Measurements from ENCODE around the gene GRM7. TPM values are rescaled to one million over a fixed set of nuclear protein-coding genes. Genes with fewer than 3 reads are reported as not detected.

The GRM7 gene
- total RNA-seq, 1 donor from 2014 or later, result 1.5 TPM

- H3K9me3 Mint-ChIP-seq, result peaks cover 7% of the 10 kb centered on the region
- H3K4me3 Mint-ChIP-seq, result no peak overlapping the region
- H3K27me3 Mint-ChIP-seq (ENCODE audit: low read depth), result no peaks in the 10 kb centered on the region
- H3K4me1 Mint-ChIP-seq, result no peaks in the 10 kb centered on the region
- no peak for DNase-seq (ENCODE audit: low read depth, low spot score)
- TF ChIP-seq CTCF (conservative IDR thresholded peaks at IDR 0.05), result no peak
- no peak overlapping the region for H3K27ac Mint-ChIP-seq (ENCODE audit: unreplicated experiment)
- H3K36me3 Mint-ChIP-seq (ENCODE audit: low read depth), result no peaks in the 10 kb centered on the region
Measured at GRCh38 chr3:7171493-7171892, 310.6 kb downstream of the GRM7 start.

- no peak for DNase-seq (ENCODE audit: low read depth, low spot score)
- TF ChIP-seq CTCF (conservative IDR thresholded peaks at IDR 0.05), result no peak
- H3K27me3 Mint-ChIP-seq (ENCODE audit: low read depth), result no peaks in the 10 kb centered on the region
- no peaks in the 10 kb centered on the region for H3K4me1 Mint-ChIP-seq
- no peaks in the 10 kb centered on the region for H3K36me3 Mint-ChIP-seq (ENCODE audit: low read depth)
- H3K4me3 Mint-ChIP-seq, result no peak overlapping the region
- H3K27ac Mint-ChIP-seq (ENCODE audit: unreplicated experiment), result no peak overlapping the region
- peaks cover 9% of the 10 kb centered on the region for H3K9me3 Mint-ChIP-seq
Measured at GRCh38 chr3:7172996-7173395, 312.1 kb downstream of the GRM7 start.

- no peaks in the 10 kb centered on the region for H3K36me3 Mint-ChIP-seq (ENCODE audit: low read depth)
- H3K9me3 Mint-ChIP-seq, result peaks cover 2% of the 10 kb centered on the region
- TF ChIP-seq CTCF (conservative IDR thresholded peaks at IDR 0.05), result no peak
- no peak for DNase-seq (ENCODE audit: low read depth, low spot score)
- no peak overlapping the region for H3K27ac Mint-ChIP-seq (ENCODE audit: unreplicated experiment)
- no peak overlapping the region for H3K4me3 Mint-ChIP-seq
- no peaks in the 10 kb centered on the region for H3K27me3 Mint-ChIP-seq (ENCODE audit: low read depth)
- H3K4me1 Mint-ChIP-seq, result no peaks in the 10 kb centered on the region
Measured at GRCh38 chr3:7188551-7188950, 327.6 kb downstream of the GRM7 start.

GRCh38 chr3:7190095-7190494 lies 329.2 kb downstream of the GRM7 start:
- H3K9me3 Mint-ChIP-seq, result peaks cover 2% of the 10 kb centered on the region
- TF ChIP-seq CTCF (conservative IDR thresholded peaks at IDR 0.05), result no peak
- DNase-seq (ENCODE audit: low read depth, low spot score), result no peak
- H3K27me3 Mint-ChIP-seq (ENCODE audit: low read depth), result no peaks in the 10 kb centered on the region
- peaks cover 6% of the 10 kb centered on the region for H3K4me1 Mint-ChIP-seq
- H3K36me3 Mint-ChIP-seq (ENCODE audit: low read depth), result no peaks in the 10 kb centered on the region
- no peak overlapping the region for H3K27ac Mint-ChIP-seq (ENCODE audit: unreplicated experiment)
- H3K4me3 Mint-ChIP-seq, result no peak overlapping the region

- Mint-ChIP-seq H3K27ac (ENCODE audit: unreplicated experiment) (no peak overlapping the region), H3K36me3 (ENCODE audit: low read depth) (no peaks in the 10 kb centered on the region), H3K27me3 (ENCODE audit: low read depth) (no peaks in the 10 kb centered on the region), H3K9me3 (peaks cover 2% of the 10 kb centered on the region), H3K4me1 (peaks cover 6% of the 10 kb centered on the region), H3K4me3 (no peak overlapping the region)
- DNase-seq (ENCODE audit: low read depth, low spot score), result no peak
- no peak for TF ChIP-seq CTCF (conservative IDR thresholded peaks at IDR 0.05)
Measured at GRCh38 chr3:7193269-7193668, 332.4 kb downstream of the GRM7 start.

Data from neural crest cell (in vitro differentiated cells).